Upper lobe of left lung (tissue), 6 donors: ENCODE measurements around the gene SLC25A31. TPM values are rescaled to one million over a fixed set of nuclear protein-coding genes. Genes with fewer than 3 reads are reported as not detected.

Source experiments
- ATAC-seq, 2 donors: fragments of 200-7000 bp; cut with Tn5 transposase; one replicate each; pipeline ENCODE4 v1.9.1; 2022; ENCODE audit warnings: mild to moderate bottlenecking in 2 of 2, moderate library complexity in 2 of 2; ENCODE audit not compliant: low FRiP score in 2 of 2
- DNase-seq, 2 donors: peaks; one replicate each; pipeline ENCODE4 v3.0.0-alpha.2; 2019 to 2020
- H3K27ac ChIP-seq, 4 donors: fragments of 200-600 bp; sonication (generic); one replicate each; pipeline ENCODE4 v1.5.1; 2016 to 2019
- H3K27me3 ChIP-seq, 4 donors: fragments of 200-600 bp; sonication (generic); one replicate each; pipeline ENCODE4 v1.5.1; 2017 to 2019
- H3K36me3 ChIP-seq, 4 donors: fragments of 200-600 bp; sonication (generic); one replicate each; pipeline ENCODE4 v1.5.1; 2016 to 2019
- H3K4me1 ChIP-seq, 4 donors: fragments of 200-600 bp; sonication (generic); one replicate each; pipeline ENCODE4 v1.5.1; 2018 to 2019
- H3K4me3 ChIP-seq, 4 donors: fragments of 200-600 bp; sonication (generic); one replicate each; pipeline ENCODE4 v1.5.1; 2017 to 2019; ENCODE audit warnings: mild to moderate bottlenecking in 2 of 4, moderate library complexity in 1 of 4
- H3K9me3 ChIP-seq, 4 donors: fragments of 200-600 bp; sonication (generic); one replicate each; pipeline ENCODE4 v1.5.1; 2018 to 2019
- EP300 ChIP-seq, 4 donors: sonication (generic); formaldehyde crosslinking; IDR thresholded peaks; one replicate each; pipeline ENCODE4 v1.5.1; 2017; ENCODE audit warnings: antibody characterized with exemption in 4 of 4, control low read depth in 2 of 4
- POLR2A ChIP-seq, 4 donors: fragments of 450-650 bp; IDR thresholded peaks; one replicate each; pipeline ENCODE4 v1.5.1; 2016 to 2017; ENCODE audit warnings: antibody characterized with exemption in 4 of 4, mild to moderate bottlenecking in 2 of 4
- POLR2AphosphoS5 ChIP-seq, 2 donors: sonication (generic); formaldehyde crosslinking; IDR thresholded peaks; one replicate each; pipeline ENCODE4 v1.5.1; 2017; ENCODE audit warnings: antibody characterized with exemption in 2 of 2
- WGBS, 2 donors: methylation state at CpG; one replicate each; pipeline ENCODE4 v1.1.5; 2017 to 2018; 5-methylcytosine and 5-hydroxymethylcytosine counted together
- total RNA-seq, 6 donors: library from RNA; depleted of rRNA in 4 of 6; stranded (reverse); fragments of >200 nt in 4 of 6; gene quantifications; one replicate each; pipeline versions ENCODE4 v1.1.0 to v1.2.1, GENCODE V29; 2016 to 2021
- TF ChIP-seq, protein P1 (sequence below), 6 experiments: fragments of 450-650 bp in 4 of 6; fragments of 200-600 bp in 2 of 6; sonication (generic) in 2 of 6; IDR thresholded peaks; one replicate each; pipeline ENCODE4 v1.5.1; 2016 to 2019; ENCODE audit warnings: antibody characterized with exemption in 6 of 6
- donor health status: DM: no; HTN: no; CAD: no; lungs with moderate emphysema.
- donor health status: DM: no; HTN: yes; CAD: no; lungs with severe emphysema.

The SLC25A31 gene
- total RNA-seq, 6 donors from 2014 or later, result not detected

- no peak overlapping the region for H3K4me3 ChIP-seq
- no peaks in the 10 kb centered on the region for H3K27me3 ChIP-seq
- no peak for TF ChIP-seq EP300 (IDR thresholded peaks at IDR 0.05)
- 69 to 80% methylated on average over 2 of the region's 2 CpGs for WGBS, 2 donors
- H3K36me3 ChIP-seq, result no peaks in the 10 kb centered on the region
- no peaks in the 10 kb centered on the region for H3K4me1 ChIP-seq
- no peak for ATAC-seq
- peaks cover 0 to 4% (median 0%) of the 10 kb centered on the region in 4 donors for H3K9me3 ChIP-seq
- H3K27ac ChIP-seq, result no peak overlapping the region
- DNase-seq, result no peak
Measured at GRCh38 chr4:127759228-127759820, 29.1 kb downstream of the SLC25A31 start.

- H3K36me3 ChIP-seq, result no peaks in the 10 kb centered on the region
- no peak overlapping the region for H3K27ac ChIP-seq
- DNase-seq (no peak), ATAC-seq (no peak)
- no peaks in the 10 kb centered on the region for H3K27me3 ChIP-seq
- WGBS, 2 donors, result 65 to 68% methylated on average over 3 of the region's 3 CpGs
- TF ChIP-seq EP300 (IDR thresholded peaks at IDR 0.05) (no peak), POLR2A (IDR thresholded peaks at IDR 0.05) (no peak), POLR2AphosphoS5 (IDR thresholded peaks at IDR 0.05) (no peak)
- TF ChIP-seq, protein P1, sequence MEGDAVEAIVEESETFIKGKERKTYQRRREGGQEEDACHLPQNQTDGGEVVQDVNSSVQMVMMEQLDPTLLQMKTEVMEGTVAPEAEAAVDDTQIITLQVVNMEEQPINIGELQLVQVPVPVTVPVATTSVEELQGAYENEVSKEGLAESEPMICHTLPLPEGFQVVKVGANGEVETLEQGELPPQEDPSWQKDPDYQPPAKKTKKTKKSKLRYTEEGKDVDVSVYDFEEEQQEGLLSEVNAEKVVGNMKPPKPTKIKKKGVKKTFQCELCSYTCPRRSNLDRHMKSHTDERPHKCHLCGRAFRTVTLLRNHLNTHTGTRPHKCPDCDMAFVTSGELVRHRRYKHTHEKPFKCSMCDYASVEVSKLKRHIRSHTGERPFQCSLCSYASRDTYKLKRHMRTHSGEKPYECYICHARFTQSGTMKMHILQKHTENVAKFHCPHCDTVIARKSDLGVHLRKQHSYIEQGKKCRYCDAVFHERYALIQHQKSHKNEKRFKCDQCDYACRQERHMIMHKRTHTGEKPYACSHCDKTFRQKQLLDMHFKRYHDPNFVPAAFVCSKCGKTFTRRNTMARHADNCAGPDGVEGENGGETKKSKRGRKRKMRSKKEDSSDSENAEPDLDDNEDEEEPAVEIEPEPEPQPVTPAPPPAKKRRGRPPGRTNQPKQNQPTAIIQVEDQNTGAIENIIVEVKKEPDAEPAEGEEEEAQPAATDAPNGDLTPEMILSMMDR (IDR thresholded peaks at IDR 0.05), result no peak
- peaks cover 0 to 4% (median 0%) of the 10 kb centered on the region in 4 donors for H3K9me3 ChIP-seq
- H3K4me3 ChIP-seq, result no peak overlapping the region
- no peaks in the 10 kb centered on the region for H3K4me1 ChIP-seq
Measured at GRCh38 chr4:127759893-127760292, 29.7 kb downstream of the SLC25A31 start.

DNA sequence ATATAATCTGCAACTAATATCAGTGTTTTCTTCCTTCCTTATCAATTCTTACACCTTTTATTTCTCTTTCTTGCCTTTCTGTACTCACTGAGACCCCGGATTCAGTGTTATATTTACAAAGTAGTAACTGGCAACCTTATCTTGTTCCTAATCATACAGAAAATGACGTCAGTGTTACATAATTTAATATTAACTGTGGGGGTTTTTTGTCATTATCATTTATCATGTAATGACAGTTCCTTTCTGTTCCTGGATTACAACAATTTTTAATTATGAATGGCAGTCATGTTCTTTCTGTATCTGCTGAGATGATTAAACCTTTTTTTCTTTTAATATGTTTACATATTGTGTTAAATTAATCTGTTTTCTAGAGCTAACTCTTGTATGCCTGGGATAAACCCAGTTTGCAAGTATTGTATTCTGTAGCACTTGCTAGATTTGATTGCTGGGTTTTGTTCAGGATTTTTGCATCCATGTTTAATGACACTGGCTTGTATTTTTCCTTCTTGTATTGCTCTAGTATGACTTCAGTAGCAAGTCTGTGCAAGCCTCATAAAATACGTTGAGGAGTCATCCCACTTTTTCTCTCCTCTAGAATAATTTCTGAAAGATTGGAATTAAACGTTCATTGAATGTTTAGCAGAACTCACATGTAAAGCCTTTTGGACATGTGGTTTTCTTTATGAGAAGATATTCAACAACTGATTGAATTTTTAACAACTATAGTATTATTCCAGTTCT is 41.5 kb downstream of the SLC25A31 start:
- H3K4me1 ChIP-seq, result no peaks in the 10 kb centered on the region
- no peak overlapping the region for H3K27ac ChIP-seq
- H3K9me3 ChIP-seq, result no peaks in the 10 kb centered on the region
- no peaks in the 10 kb centered on the region for H3K36me3 ChIP-seq
- WGBS, 2 donors, result 48 to 55% methylated on average over 4 of the region's 4 CpGs
- no peaks in the 10 kb centered on the region for H3K27me3 ChIP-seq
- H3K4me3 ChIP-seq, result no peak overlapping the region
- DNase-seq (no peak), ATAC-seq (no peak)
- TF ChIP-seq POLR2A (IDR thresholded peaks at IDR 0.05) (no peak), POLR2AphosphoS5 (IDR thresholded peaks at IDR 0.05) (no peak), EP300 (IDR thresholded peaks at IDR 0.05) (no peak)
- TF ChIP-seq, protein P1 (IDR thresholded peaks at IDR 0.05), result no peak

- H3K4me1 ChIP-seq, result no peaks in the 10 kb centered on the region
- 87 to 90% methylated on average over 10 of the region's 10 CpGs for WGBS, 2 donors
- no peak for ATAC-seq
Measured at GRCh38 chr4:127772769-127773671, 42.8 kb downstream of the SLC25A31 start.

More at GRCh38 chr4:127772769-127773671, 42.8 kb downstream of the SLC25A31 start:
- Histone ChIP-seq H3K27me3 (no peaks in the 10 kb centered on the region), H3K4me3 (no peak overlapping the region), H3K9me3 (no peaks in the 10 kb centered on the region), H3K27ac (no peak overlapping the region), H3K36me3 (no peaks in the 10 kb centered on the region)
- no peak for TF ChIP-seq POLR2AphosphoS5 (IDR thresholded peaks at IDR 0.05)
- TF ChIP-seq, protein P1 (IDR thresholded peaks at IDR 0.05), result no peak
- no peak for TF ChIP-seq EP300 (IDR thresholded peaks at IDR 0.05)
- TF ChIP-seq POLR2A (IDR thresholded peaks at IDR 0.05), result no peak
- no peak for DNase-seq
